Mucosa of rectum (tissue), 2 donors: ENCODE measurements around the gene BCR.

Experiments
- H3K27ac ChIP-seq, 2 donors: one replicate each; pipeline ENCODE4 v1.7.0; 2013; ENCODE audit warnings: inconsistent platforms in 2 of 2, low read depth in 2 of 2, low read length in 2 of 2
- H3K27me3 ChIP-seq, 2 donors: one replicate each; pipeline ENCODE4 v1.7.0; 2013; ENCODE audit warnings: low read length in 2 of 2; ENCODE audit not compliant: control insufficient read depth in 2 of 2, insufficient read depth in 2 of 2
- H3K36me3 ChIP-seq, 2 donors: one replicate each; pipeline ENCODE4 v1.7.0; 2013; ENCODE audit warnings: low read length in 2 of 2; ENCODE audit not compliant: control insufficient read depth in 2 of 2, insufficient read depth in 2 of 2
- H3K4me1 ChIP-seq, 2 donors: one replicate each; pipeline ENCODE4 v1.7.0; 2013; ENCODE audit warnings: low read length in 2 of 2, mild to moderate bottlenecking in 1 of 2; ENCODE audit not compliant: control insufficient read depth in 2 of 2, insufficient read depth in 2 of 2
- H3K4me3 ChIP-seq, 2 donors: one replicate each; pipeline ENCODE4 v1.7.0; 2013; ENCODE audit warnings: low read length in 2 of 2
- H3K9ac ChIP-seq, 2 donors: one replicate each; pipeline ENCODE4 v1.7.0; 2013; ENCODE audit warnings: low read length in 2 of 2, low read depth in 1 of 2, mild to moderate bottlenecking in 1 of 2
- H3K9me3 ChIP-seq, 2 donors: one replicate each; pipeline ENCODE4 v1.7.0; 2013; ENCODE audit warnings: low read length in 2 of 2; ENCODE audit not compliant: control insufficient read depth in 2 of 2
- donor health status: healthy.
- donor health status: Normal muscosa, but diverticular disease.

The BCR gene

GRCh38 chr22:23236026-23236425, 55.7 kb downstream of the BCR start:
- Histone ChIP-seq H3K27me3 (no peaks in the 10 kb centered on the region), H3K27ac (no peak overlapping the region), H3K9ac (no peak overlapping the region), H3K4me3 (no peak overlapping the region), H3K9me3 (no peaks in the 10 kb centered on the region), H3K4me1 (peaks cover 9 to 11% of the 10 kb centered on the region in 2 donors), H3K36me3 (no peaks in the 10 kb centered on the region)

- no peak overlapping the region for H3K27ac ChIP-seq
- H3K4me1 ChIP-seq: peaks cover 9 to 11% of the 10 kb centered on the region in 2 donors
- H3K36me3 ChIP-seq: no peaks in the 10 kb centered on the region
- H3K9ac ChIP-seq: no peak overlapping the region
- H3K4me3 ChIP-seq: no peak overlapping the region
- H3K27me3 ChIP-seq: no peaks in the 10 kb centered on the region
- H3K9me3 ChIP-seq: no peaks in the 10 kb centered on the region
These were observed 56.3 kb downstream of the BCR start for GRCh38 chr22:23236440-23237184.

- H3K27me3 ChIP-seq: no peaks in the 10 kb centered on the region
- H3K36me3 ChIP-seq: no peaks in the 10 kb centered on the region
- H3K27ac ChIP-seq: no peak overlapping the region
- H3K4me3 ChIP-seq: no peak overlapping the region
- H3K9ac ChIP-seq: no peak overlapping the region
- H3K9me3 ChIP-seq: no peaks in the 10 kb centered on the region
- peaks cover 9 to 11% of the 10 kb centered on the region in 2 donors for H3K4me1 ChIP-seq
These were observed 57.0 kb downstream of the BCR start for GRCh38 chr22:23237201-23237798.

- no peaks in the 10 kb centered on the region for H3K27me3 ChIP-seq
- H3K9me3 ChIP-seq: no peaks in the 10 kb centered on the region
- no peak overlapping the region for H3K27ac ChIP-seq
- no peak overlapping the region for H3K4me3 ChIP-seq
- no peaks in the 10 kb centered on the region for H3K36me3 ChIP-seq
- H3K4me1 ChIP-seq: peaks cover 9 to 11% of the 10 kb centered on the region in 2 donors
- no peak overlapping the region for H3K9ac ChIP-seq
These were observed 57.5 kb downstream of the BCR start for GRCh38 chr22:23237841-23238240.

- Histone ChIP-seq H3K36me3 (no peaks in the 10 kb centered on the region), H3K27ac (no peak overlapping the region), H3K9me3 (no peaks in the 10 kb centered on the region), H3K4me1 (peaks cover 9 to 11% of the 10 kb centered on the region in 2 donors), H3K4me3 (no peak overlapping the region), H3K27me3 (no peaks in the 10 kb centered on the region), H3K9ac (no peak overlapping the region)
These were observed 58.4 kb downstream of the BCR start for GRCh38 chr22:23238707-23239106.

GRCh38 chr22:23239429-23239828, 59.1 kb downstream of the BCR start:
- H3K9ac ChIP-seq: no peak overlapping the region
- H3K4me1 ChIP-seq: peaks cover 9 to 11% of the 10 kb centered on the region in 2 donors

GRCh38 chr22:23240639-23241389, 60.5 kb downstream of the BCR start:
- Histone ChIP-seq H3K9me3 (no peaks in the 10 kb centered on the region), H3K27me3 (no peaks in the 10 kb centered on the region), H3K4me1 (peaks cover 9 to 15% of the 10 kb centered on the region in 2 donors), H3K4me3 (no peak overlapping the region), H3K27ac (no peak overlapping the region), H3K36me3 (no peaks in the 10 kb centered on the region), H3K9ac (no peak overlapping the region)

More at GRCh38 chr22:23239429-23239828, 59.1 kb downstream of the BCR start:
- H3K27ac ChIP-seq: no peak overlapping the region
- no peak overlapping the region for H3K4me3 ChIP-seq
- no peaks in the 10 kb centered on the region for H3K36me3 ChIP-seq
- H3K27me3 ChIP-seq: no peaks in the 10 kb centered on the region
- H3K9me3 ChIP-seq: no peaks in the 10 kb centered on the region

- H3K27me3 ChIP-seq: no peaks in the 10 kb centered on the region
- no peak overlapping the region for H3K4me3 ChIP-seq
- peaks cover 6 to 15% of the 10 kb centered on the region in 2 donors for H3K4me1 ChIP-seq
- H3K36me3 ChIP-seq: no peaks in the 10 kb centered on the region
- no peak overlapping the region for H3K27ac ChIP-seq
- H3K9me3 ChIP-seq: no peaks in the 10 kb centered on the region
- H3K9ac ChIP-seq: no peak overlapping the region
These were observed 61.5 kb downstream of the BCR start for GRCh38 chr22:23241562-23242472.

GRCh38 chr22:23242473-23243001, 62.2 kb downstream of the BCR start:
- H3K4me3 ChIP-seq: no peak overlapping the region
- H3K36me3 ChIP-seq: no peaks in the 10 kb centered on the region
- H3K27ac ChIP-seq: no peak overlapping the region
- no peaks in the 10 kb centered on the region for H3K9me3 ChIP-seq
- H3K9ac ChIP-seq: no peak overlapping the region
- peaks cover 8 to 9% of the 10 kb centered on the region in 2 donors for H3K4me1 ChIP-seq
- H3K27me3 ChIP-seq: no peaks in the 10 kb centered on the region
